Measurements from ENCODE around the gene RELN. TPM values are rescaled to one million over a fixed set of nuclear protein-coding genes. Genes with fewer than 3 reads are reported as not detected.

The RELN gene
- total RNA-seq, 1 donor from 2014 or later: 17.5 TPM

DNA sequence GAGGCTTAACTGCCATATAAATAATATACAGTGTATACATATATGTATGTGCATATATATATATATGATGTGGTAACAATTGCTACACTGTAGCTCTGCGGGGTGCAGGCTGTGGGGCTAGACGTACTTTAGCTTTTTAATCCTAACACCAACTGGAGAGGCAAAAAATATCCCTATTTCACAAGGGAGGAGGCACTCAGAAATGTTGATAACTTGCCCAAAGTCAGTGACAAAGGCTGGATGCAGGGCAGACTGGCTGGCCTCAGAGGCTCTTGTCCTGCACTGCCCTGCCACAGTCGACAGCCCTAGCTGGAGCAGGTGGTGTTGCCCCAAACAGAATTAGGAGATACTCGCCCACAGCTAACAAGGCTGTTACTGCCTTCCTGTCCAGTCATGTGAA, 1.5 kb upstream of the RELN start:
- peaks cover 64% of the 10 kb centered on the region for H3K27me3 Mint-ChIP-seq
- H3K4me3 Mint-ChIP-seq: no peak overlapping the region
- peaks cover 6% of the 10 kb centered on the region for H3K4me1 Mint-ChIP-seq (ENCODE audit: unreplicated experiment)
- no peaks in the 10 kb centered on the region for H3K36me3 Mint-ChIP-seq
- TF ChIP-seq, protein P1, sequence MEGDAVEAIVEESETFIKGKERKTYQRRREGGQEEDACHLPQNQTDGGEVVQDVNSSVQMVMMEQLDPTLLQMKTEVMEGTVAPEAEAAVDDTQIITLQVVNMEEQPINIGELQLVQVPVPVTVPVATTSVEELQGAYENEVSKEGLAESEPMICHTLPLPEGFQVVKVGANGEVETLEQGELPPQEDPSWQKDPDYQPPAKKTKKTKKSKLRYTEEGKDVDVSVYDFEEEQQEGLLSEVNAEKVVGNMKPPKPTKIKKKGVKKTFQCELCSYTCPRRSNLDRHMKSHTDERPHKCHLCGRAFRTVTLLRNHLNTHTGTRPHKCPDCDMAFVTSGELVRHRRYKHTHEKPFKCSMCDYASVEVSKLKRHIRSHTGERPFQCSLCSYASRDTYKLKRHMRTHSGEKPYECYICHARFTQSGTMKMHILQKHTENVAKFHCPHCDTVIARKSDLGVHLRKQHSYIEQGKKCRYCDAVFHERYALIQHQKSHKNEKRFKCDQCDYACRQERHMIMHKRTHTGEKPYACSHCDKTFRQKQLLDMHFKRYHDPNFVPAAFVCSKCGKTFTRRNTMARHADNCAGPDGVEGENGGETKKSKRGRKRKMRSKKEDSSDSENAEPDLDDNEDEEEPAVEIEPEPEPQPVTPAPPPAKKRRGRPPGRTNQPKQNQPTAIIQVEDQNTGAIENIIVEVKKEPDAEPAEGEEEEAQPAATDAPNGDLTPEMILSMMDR (conservative IDR thresholded peaks at IDR 0.05): no peak
- no peak overlapping the region for H3K27ac Mint-ChIP-seq
- no peak for DNase-seq (ENCODE audit: extremely low spot score, unreplicated experiment)
- H3K9me3 Mint-ChIP-seq: no peaks in the 10 kb centered on the region

DNA sequence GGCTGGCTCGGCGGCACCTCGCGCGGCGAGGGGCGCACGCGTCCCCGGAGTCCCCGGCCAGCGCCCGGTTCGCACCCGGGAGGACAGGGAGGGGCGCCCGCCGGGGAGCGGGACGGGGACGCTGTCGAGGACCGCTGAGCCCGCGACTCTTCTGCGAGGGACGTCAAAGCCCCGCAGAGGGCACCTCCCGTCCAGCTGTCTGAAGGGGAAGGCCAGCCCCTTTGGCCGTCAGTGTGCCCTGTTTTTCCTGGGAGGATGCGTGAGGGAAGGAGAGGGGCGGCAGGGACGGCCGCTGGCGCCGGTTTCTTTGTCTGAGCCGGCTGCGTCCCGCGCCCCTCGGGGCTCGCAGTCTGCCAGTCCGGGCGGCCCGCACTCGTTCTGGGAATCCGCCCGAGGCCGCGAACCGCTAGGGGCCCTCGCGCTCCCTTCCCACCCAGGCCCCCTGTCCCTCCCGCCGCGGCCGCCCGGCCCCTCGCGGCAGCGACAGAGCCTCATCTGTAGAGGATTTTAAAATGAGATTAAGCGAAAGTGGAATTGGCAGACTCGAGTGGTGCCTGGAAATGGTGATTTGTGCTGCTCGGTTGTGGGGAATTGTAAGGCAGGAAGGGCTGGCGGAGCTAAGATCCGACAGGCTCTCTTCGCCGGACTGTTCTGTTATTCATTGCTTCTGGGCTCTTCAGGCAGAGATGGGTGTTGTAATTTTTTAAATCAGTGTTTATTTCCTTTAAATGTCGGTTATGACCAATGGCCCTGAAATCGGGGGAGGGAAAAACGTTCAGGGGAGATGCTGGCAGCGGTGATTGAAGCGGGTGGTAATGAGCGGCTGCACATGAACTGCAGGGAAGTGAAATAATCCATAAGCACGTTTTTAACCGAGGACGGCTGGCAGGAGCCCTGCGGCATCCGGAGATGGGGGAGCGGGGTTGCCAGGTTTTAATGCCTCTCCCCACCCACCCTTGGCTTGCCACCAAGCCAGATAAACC, 618 bp upstream of the RELN start:
- TF ChIP-seq, protein P1 (conservative IDR thresholded peaks at IDR 0.05): peak; percentile 47
- peak overlapping the region; percentile 88 for H3K4me3 Mint-ChIP-seq
- H3K27ac Mint-ChIP-seq: no peak overlapping the region
- H3K36me3 Mint-ChIP-seq: no peaks in the 10 kb centered on the region
- DNase-seq (ENCODE audit: extremely low spot score, unreplicated experiment): no peak
- peaks cover 74% of the 10 kb centered on the region for H3K27me3 Mint-ChIP-seq
- peaks cover 6% of the 10 kb centered on the region for H3K4me1 Mint-ChIP-seq (ENCODE audit: unreplicated experiment)
- H3K9me3 Mint-ChIP-seq: no peaks in the 10 kb centered on the region

DNA sequence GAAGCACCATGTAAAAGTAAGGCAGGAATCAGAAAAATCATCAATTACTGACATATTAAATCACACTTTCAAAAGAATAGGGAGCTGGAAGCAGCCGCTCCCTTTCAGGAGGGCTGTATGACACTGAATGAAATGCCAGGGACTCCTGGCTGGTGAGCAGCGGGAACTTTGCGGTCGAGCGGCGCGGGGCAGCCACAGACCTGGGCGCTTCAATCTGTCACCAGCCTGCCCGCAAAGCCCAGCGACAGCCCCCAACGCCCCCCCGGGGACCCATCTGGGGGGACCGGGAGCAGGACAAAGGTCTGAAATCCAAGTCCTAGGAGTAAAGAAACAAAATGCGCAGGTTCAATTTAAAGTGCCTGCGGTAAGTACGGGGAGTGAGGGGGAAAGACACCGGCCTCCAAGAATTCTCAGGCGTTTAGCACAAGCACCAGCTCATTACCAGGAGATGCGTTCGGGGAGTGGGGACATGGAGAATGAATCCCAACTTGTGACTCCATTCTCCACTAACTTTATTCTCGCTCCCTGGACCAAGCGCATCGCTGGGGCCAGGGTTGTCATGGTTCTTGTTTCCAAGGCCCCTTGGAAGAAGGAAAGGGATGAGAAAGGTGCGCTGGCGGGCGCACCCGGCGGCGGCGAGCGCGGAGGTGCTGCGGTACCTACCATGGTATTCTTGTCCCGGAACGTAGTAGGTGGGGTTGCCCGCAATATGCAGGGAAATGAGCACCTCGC, 824 bp downstream of the RELN start:
- peak overlapping the region; percentile 85 for H3K4me3 Mint-ChIP-seq
- H3K27ac Mint-ChIP-seq: no peak overlapping the region
- no peaks in the 10 kb centered on the region for H3K36me3 Mint-ChIP-seq
- peaks cover 82% of the 10 kb centered on the region for H3K27me3 Mint-ChIP-seq
- peaks cover 6% of the 10 kb centered on the region for H3K4me1 Mint-ChIP-seq (ENCODE audit: unreplicated experiment)
- TF ChIP-seq, protein P1 (conservative IDR thresholded peaks at IDR 0.05): no peak
- no peaks in the 10 kb centered on the region for H3K9me3 Mint-ChIP-seq
- DNase-seq (ENCODE audit: extremely low spot score, unreplicated experiment): no peak

DNA sequence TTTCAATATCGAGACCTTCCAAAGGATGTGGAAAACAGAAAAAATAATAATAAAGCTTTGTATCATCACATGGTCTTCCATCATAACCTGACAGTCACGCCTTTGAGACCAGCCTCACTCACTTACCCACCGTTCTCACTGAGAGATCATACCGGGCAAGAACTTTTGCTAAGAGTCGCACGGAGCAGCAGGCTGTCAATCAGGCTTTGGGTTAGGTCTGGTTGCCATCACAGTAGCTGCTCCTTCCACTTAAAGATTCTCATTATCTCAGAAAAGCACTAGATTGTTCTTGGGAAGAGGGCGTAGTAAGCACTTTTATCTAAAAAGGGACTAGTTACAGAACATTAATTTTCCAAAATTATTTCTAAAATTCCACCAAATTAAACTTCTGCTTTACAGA, 2.0 kb downstream of the RELN start:
- Mint-ChIP-seq H3K36me3 (no peaks in the 10 kb centered on the region), H3K4me1 (ENCODE audit: unreplicated experiment) (peaks cover 6% of the 10 kb centered on the region), H3K27ac (no peak overlapping the region), H3K27me3 (peaks cover 83% of the 10 kb centered on the region), H3K9me3 (no peaks in the 10 kb centered on the region), H3K4me3 (peak overlapping the region; percentile 56)
- DNase-seq (ENCODE audit: extremely low spot score, unreplicated experiment): no peak
- TF ChIP-seq, protein P1 (conservative IDR thresholded peaks at IDR 0.05): no peak

DNA sequence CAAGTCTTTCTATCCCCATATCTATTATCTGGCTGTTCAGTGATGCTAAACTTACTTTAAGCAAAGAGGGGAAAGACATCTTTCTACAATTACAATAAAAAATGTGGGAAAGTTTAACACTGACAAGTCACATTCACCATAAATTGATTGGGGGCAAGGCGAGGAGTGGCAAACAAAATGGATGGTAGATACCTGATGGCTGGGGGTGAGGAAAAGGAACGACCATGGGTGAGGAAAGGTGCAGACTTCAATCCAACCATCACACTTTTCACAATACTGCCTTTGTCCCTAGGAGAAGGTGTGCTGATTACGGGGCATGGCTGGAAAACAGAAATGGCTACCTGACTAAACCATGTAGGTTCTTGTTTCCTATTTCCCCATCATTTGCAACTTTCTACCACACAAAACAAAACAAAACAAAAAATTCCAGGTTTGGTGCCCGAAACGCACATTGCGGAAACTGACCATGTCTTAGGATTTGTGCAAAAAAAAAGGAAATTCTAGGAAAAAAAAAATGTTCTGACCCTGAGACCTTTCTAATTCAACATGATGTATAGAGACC, 3.8 kb downstream of the RELN start:
- TF ChIP-seq, protein P1 (conservative IDR thresholded peaks at IDR 0.05): no peak
- H3K27ac Mint-ChIP-seq: no peak overlapping the region
- H3K9me3 Mint-ChIP-seq: no peaks in the 10 kb centered on the region
- no peak for DNase-seq (ENCODE audit: extremely low spot score, unreplicated experiment)
- H3K27me3 Mint-ChIP-seq: peaks cover 77% of the 10 kb centered on the region
- H3K36me3 Mint-ChIP-seq: no peaks in the 10 kb centered on the region
- peaks cover 6% of the 10 kb centered on the region for H3K4me1 Mint-ChIP-seq (ENCODE audit: unreplicated experiment)
- no peak overlapping the region for H3K4me3 Mint-ChIP-seq

Data from type B pancreatic cell (in vitro differentiated cells).